ENCODE results near the gene NTSR2.

NTSR2 gene

GRCh38 chr2:11649093-11649492 lies 20.9 kb downstream of the NTSR2 start:
- Histone ChIP-seq H4K20me1 (ENCODE audit: insufficient read depth, low read length) (no peaks in the 10 kb centered on the region), H3K79me2 (ENCODE audit: insufficient read depth, low read length) (no peaks in the 10 kb centered on the region), H3K9me3 (ENCODE audit: low read length) (0 out of 2 replicates have a peak, but pooled peaks cover 4% of the 10 kb centered on the region), H3K27me3 (ENCODE audit: insufficient read depth, low read length) (peaks cover 5% of the 10 kb centered on the region; the same call in 1 of the 2 replicates), H2AFZ (ENCODE audit: low read length) (no peak overlapping the region), H3K27ac (ENCODE audit: low read depth, low read length, poor library complexity, severe bottlenecking) (no peak overlapping the region), H3K36me3 (ENCODE audit: insufficient read depth, low read length) (no peaks in the 10 kb centered on the region), H3K9ac (ENCODE audit: low read length) (no peak overlapping the region), H3K4me2 (ENCODE audit: low read length) (no peak overlapping the region), H3F3A (ENCODE audit: insufficient read depth, low read length) (no peaks in the 10 kb centered on the region), H3K9me2 (ENCODE audit: low read depth, low read length) (no peaks in the 10 kb centered on the region), H3K4me1 (ENCODE audit: insufficient read depth, low read length, severe bottlenecking) (no peaks in the 10 kb centered on the region), H3K4me3 (ENCODE audit: low read depth, low read length, poor library complexity, severe bottlenecking) (no peak overlapping the region)
- TF ChIP-seq CTCF (IDR thresholded peaks at IDR 0.05; ENCODE audit: low read length): no peak
- no peak for TF ChIP-seq EZH2 (IDR thresholded peaks at IDR 0.05; ENCODE audit: borderline replicate concordance, low read length)

- Histone ChIP-seq H3K79me2 (ENCODE audit: insufficient read depth, low read length) (no peaks in the 10 kb centered on the region), H3K36me3 (ENCODE audit: insufficient read depth, low read length) (no peaks in the 10 kb centered on the region; the same call in 1 of the 2 replicates), H3K9me3 (ENCODE audit: low read length) (0 out of 2 replicates have a peak, but pooled peaks cover 4% of the 10 kb centered on the region), H3F3A (ENCODE audit: insufficient read depth, low read length) (no peaks in the 10 kb centered on the region), H3K4me2 (ENCODE audit: low read length) (no peak overlapping the region), H3K27me3 (ENCODE audit: insufficient read depth, low read length) (peaks cover 5% of the 10 kb centered on the region; the same call in 1 of the 2 replicates), H2AFZ (ENCODE audit: low read length) (no peak overlapping the region), H3K4me1 (ENCODE audit: insufficient read depth, low read length, severe bottlenecking) (no peaks in the 10 kb centered on the region), H3K9ac (ENCODE audit: low read length) (no peak overlapping the region), H3K27ac (ENCODE audit: low read depth, low read length, poor library complexity, severe bottlenecking) (no peak overlapping the region), H4K20me1 (ENCODE audit: insufficient read depth, low read length) (no peaks in the 10 kb centered on the region), H3K9me2 (ENCODE audit: low read depth, low read length) (no peaks in the 10 kb centered on the region), H3K4me3 (ENCODE audit: low read depth, low read length, poor library complexity, severe bottlenecking) (no peak overlapping the region)
- TF ChIP-seq EZH2 (IDR thresholded peaks at IDR 0.05; ENCODE audit: borderline replicate concordance, low read length) (no peak), CTCF (IDR thresholded peaks at IDR 0.05; ENCODE audit: low read length) (no peak)
Observed at GRCh38 chr2:11647834-11648600, 22.0 kb downstream of the NTSR2 start.

GRCh38 chr2:11646530-11646929 lies 23.5 kb downstream of the NTSR2 start:
- 0 out of 2 replicates have a peak, but pooled peaks cover 4% of the 10 kb centered on the region for H3K9me3 ChIP-seq (ENCODE audit: low read length)

More at GRCh38 chr2:11646530-11646929, 23.5 kb downstream of the NTSR2 start:
- Histone ChIP-seq H3K4me2 (ENCODE audit: low read length) (no peak overlapping the region), H3K4me1 (ENCODE audit: insufficient read depth, low read length, severe bottlenecking) (no peaks in the 10 kb centered on the region), H3K36me3 (ENCODE audit: insufficient read depth, low read length) (no peaks in the 10 kb centered on the region; the same call in 1 of the 2 replicates), H3K27ac (ENCODE audit: low read depth, low read length, poor library complexity, severe bottlenecking) (no peak overlapping the region), H2AFZ (ENCODE audit: low read length) (no peak overlapping the region), H3K27me3 (ENCODE audit: insufficient read depth, low read length) (peaks cover 5% of the 10 kb centered on the region; the same call in 1 of the 2 replicates), H3K9ac (ENCODE audit: low read length) (no peak overlapping the region), H3K4me3 (ENCODE audit: low read depth, low read length, poor library complexity, severe bottlenecking) (no peak overlapping the region), H3K79me2 (ENCODE audit: insufficient read depth, low read length) (no peaks in the 10 kb centered on the region), H3F3A (ENCODE audit: insufficient read depth, low read length) (no peaks in the 10 kb centered on the region), H3K9me2 (ENCODE audit: low read depth, low read length) (no peaks in the 10 kb centered on the region), H4K20me1 (ENCODE audit: insufficient read depth, low read length) (no peaks in the 10 kb centered on the region)
- no peak for TF ChIP-seq CTCF (IDR thresholded peaks at IDR 0.05; ENCODE audit: low read length)
- no peak for TF ChIP-seq EZH2 (IDR thresholded peaks at IDR 0.05; ENCODE audit: borderline replicate concordance, low read length)

Measured in OCI-LY1 (cell line).